ENCODE measurements around the gene POU6F2.
A peak's percentile ranks its signal among the peaks of the same experiment; 100 is the strongest.

The POU6F2 gene

GRCh38 chr7:39407723-39408122, 430.0 kb downstream of the POU6F2 start:
- H3K27ac ChIP-seq: no peak overlapping the region
- no peak for TF ChIP-seq CTCF (conservative IDR thresholded peaks at IDR 0.05)

- no peak overlapping the region for H3K27ac ChIP-seq
- TF ChIP-seq CTCF (conservative IDR thresholded peaks at IDR 0.05): no peak
Observed at GRCh38 chr7:39408906-39409305, 431.2 kb downstream of the POU6F2 start.

GRCh38 chr7:39410582-39410981, 432.9 kb downstream of the POU6F2 start:
- TF ChIP-seq CTCF (conservative IDR thresholded peaks at IDR 0.05): no peak

DNA sequence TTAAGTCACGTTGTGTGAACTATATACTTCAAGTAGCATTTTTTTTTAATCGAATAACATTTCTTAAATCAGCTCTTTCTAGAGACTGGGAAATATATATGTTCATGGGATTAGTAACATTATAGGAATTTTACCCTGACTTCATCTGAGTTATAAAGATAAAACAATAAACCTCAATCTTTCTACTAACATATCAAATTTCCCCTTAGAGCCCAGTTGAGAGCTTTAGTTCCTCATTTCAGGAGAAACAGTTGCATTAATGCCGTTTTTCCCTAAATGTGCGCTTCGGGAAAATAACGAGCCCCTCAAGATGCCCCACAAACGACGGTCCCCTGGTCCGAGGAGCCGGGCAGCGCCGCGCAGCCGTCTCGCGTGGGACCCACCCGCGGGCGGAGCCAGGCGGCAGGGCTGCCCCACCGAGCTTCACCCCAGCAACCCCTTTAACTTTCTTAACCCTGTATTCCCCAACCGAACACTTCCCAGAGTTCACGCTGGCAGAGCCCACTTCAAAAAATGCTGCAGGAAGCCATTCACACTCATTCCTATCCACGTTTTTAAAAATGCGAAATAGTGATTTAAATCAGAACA, 436.0 kb downstream of the POU6F2 start:
- no peak for TF ChIP-seq CTCF (conservative IDR thresholded peaks at IDR 0.05)

More at GRCh38 chr7:39410582-39410981, 432.9 kb downstream of the POU6F2 start:
- no peak overlapping the region for H3K27ac ChIP-seq

GRCh38 chr7:39414224-39415035, 436.7 kb downstream of the POU6F2 start:
- no peak overlapping the region; the same call in 1 of the 2 replicates for H3K27ac ChIP-seq
- TF ChIP-seq CTCF (conservative IDR thresholded peaks at IDR 0.05): peak; percentile 27

More for the DNA sequence above, 436.0 kb downstream of the POU6F2 start:
- no peak overlapping the region; the same call in 1 of the 2 replicates for H3K27ac ChIP-seq

- no peak overlapping the region for H3K27ac ChIP-seq
- TF ChIP-seq CTCF (conservative IDR thresholded peaks at IDR 0.05): no peak
Observed at GRCh38 chr7:39415091-39415787, 437.5 kb downstream of the POU6F2 start.

DNA sequence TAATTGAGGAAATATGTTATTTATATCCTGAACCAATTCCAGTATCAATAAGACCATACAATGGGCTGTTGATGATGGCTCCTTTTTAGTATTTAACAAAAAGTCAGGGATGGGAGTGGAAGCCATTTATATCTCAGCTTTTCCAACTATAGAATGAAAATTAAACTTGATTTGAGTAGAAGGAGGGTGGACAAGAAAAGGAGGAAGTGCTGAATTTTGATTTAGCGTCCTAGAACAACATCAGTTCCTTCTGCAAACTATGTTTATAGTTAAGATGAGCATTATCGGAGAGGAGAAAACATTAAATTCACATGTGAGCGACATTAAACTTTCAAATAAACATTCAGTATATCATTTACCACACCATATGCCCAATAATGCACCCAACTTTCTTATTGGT, 439.2 kb downstream of the POU6F2 start:
- H3K27ac ChIP-seq: no peak overlapping the region
- TF ChIP-seq CTCF (conservative IDR thresholded peaks at IDR 0.05): no peak

Data from VCaP (cell line).